Measurements from ENCODE around the gene SNRNP40. TPM values are rescaled to one million over a fixed set of nuclear protein-coding genes. Genes with fewer than 3 reads are reported as not detected.

The SNRNP40 gene
- polyA plus RNA-seq, 3 donors: 66.5 to 75.3 (median 74.3) TPM

DNA sequence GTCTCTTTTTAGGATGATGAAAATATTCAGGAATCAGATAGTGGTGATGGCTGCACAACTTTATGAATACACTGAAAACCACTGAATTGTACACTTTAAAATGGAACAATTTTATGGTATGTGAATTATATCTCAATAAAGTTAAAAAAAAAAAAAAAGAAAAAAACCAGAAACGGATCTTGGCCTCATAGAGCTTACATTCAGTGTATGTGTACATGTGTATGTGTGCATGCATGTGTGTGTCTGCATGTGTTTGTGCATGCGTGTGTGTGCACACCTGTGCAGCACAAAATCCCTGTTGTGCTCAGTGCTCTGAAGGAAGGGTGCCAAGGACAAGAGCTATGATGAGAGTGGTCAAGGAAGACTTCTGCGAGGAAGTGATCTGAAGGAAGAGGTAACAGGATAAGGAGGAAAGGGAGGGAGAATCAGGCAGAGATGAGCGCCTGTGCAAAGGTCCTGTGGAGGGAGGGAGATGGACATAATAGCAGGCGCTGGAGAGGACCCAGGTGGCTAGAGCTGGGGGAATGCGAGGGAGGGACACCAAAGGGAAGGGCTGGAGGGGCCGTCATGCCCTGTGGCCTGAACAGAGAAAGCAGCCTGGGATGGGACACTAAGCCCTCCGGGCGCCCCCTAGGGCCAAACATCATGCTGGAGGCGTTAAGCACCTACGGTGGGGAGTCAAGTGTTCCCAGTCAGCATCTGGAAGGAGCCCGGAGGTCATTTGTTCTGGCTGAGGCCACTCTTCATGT lies 82.1 kb downstream of the SNRNP40 start:
- no peak for DNase-seq (ENCODE audit: extremely low read depth in 1 of 11, low read depth in 9 of 11, low spot score in 4 of 11)

Other genes starting within 250 kb of the SNRNP40 start
- gene PUM1, start 231.1 kb downstream of the SNRNP40 start, polyA plus RNA-seq (ENCODE audit: insufficient read length in 3 of 3): 100 to 1,000 TPM; 108 to 134 (median 120) TPM
- 1 to 10 TPM; 3.1 to 5.1 (median 4.8) TPM for gene NKAIN1, start 56.9 kb downstream of the SNRNP40 start, polyA plus RNA-seq (ENCODE audit: insufficient read length in 3 of 3)
- 10 to 100 TPM; 43.7 to 53.6 (median 52.6) TPM for gene ZCCHC17, start 244 bp upstream of the SNRNP40 start, polyA plus RNA-seq (ENCODE audit: insufficient read length in 3 of 3)
- gene FABP3, start 76.3 kb upstream of the SNRNP40 start, polyA plus RNA-seq (ENCODE audit: insufficient read length in 3 of 3): 10 to 100 TPM; 72.7 to 92.7 (median 84.6) TPM
- gene SERINC2, start 116.4 kb upstream of the SNRNP40 start, polyA plus RNA-seq (ENCODE audit: insufficient read length in 3 of 3): 10 to 100 TPM; 34.8 to 52.4 (median 51.1) TPM